GM21717 (cell line): ENCODE results near the gene PLTP.

Experiments
- ATAC-seq: cut with Tn5 transposase; IDR thresholded peaks from one replicate; pipeline ENCODE4 v1.9.1; 2021; ENCODE audit warnings: mild to moderate bottlenecking, moderate library complexity; ENCODE audit not compliant: unreplicated experiment

The PLTP gene

DNA sequence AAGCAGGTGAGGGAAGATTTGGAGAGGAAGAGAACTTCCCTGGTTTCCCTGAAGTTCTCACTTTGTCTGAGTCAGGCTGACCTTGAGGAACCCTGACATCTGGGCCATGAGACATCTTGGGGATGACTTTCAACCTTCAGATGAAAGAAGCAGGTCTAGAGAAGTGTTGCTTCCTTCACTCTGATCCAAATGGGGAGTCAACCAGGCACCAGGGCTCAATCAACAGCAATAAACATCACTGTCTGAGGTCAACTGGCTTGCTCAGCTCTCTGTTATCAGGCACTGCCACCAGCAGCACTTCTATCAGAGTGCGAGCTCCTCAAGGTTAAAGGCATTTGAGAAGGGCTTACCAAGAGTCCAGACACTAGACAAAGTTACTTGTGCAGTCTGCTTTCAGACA, 61.0 kb downstream of the PLTP start:
- no peak for ATAC-seq

DNA sequence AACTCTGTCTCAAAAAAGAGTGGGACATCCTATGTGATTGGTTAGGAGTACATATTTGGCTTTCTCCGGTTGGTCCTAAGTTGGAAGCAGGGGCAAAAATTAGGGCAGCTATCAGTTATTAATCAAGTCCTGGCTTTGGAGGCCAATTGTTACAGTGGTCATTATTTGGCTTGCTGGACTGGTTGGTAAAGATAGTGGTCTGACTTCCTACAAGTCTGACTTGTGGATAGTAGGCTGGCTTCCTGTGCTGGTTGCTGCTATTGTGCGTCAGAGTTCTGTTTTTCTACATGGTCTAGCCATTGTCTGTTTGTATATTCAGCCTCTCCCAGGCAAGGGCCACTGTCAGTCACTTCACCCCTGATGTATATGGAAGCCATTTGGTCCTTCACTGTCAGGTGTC, 61.7 kb downstream of the PLTP start:
- ATAC-seq: no peak

DNA sequence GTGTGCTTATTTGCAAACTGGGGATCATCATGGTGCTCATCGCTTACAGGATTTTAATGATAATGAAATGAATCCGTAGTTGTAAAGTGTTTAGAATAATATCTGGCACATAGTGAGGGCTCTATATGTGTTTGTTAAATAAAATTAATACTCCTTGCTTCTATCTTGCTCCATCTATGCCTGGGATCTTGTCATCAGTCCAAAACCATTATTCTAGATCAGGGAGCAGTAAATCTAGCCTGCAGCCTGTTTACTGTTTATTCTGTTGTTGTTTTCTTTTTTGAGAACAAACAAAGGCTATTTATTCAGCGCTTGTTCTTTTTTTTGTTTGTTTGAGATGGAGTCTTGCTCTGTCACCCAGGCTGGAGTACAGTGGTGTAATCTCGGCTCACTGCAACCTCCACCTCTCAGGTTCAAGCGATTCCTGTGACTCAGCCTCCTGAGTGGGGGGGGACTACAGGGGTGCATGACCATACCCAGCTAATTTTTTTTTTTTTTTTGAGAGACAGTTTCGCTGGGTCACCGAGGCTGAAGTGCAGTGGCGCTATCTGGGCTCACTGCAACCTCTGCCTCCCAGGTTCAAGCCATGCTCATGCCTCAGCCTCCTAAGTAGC, 62.9 kb downstream of the PLTP start:
- ATAC-seq: no peak
